Retina (tissue), 1 donor: Measurements from ENCODE around the gene TAX1BP1.
"Not testable (repeated sequence)": the region's sequence is repeated elsewhere in the genome, so short reads cannot be mapped to it uniquely, and the experiment has no call there.

ENCODE experiments used
- DNase-seq: peaks from one replicate; pipeline ENCODE4 v3.0.0-alpha.2; 2016

Gene TAX1BP1

DNA sequence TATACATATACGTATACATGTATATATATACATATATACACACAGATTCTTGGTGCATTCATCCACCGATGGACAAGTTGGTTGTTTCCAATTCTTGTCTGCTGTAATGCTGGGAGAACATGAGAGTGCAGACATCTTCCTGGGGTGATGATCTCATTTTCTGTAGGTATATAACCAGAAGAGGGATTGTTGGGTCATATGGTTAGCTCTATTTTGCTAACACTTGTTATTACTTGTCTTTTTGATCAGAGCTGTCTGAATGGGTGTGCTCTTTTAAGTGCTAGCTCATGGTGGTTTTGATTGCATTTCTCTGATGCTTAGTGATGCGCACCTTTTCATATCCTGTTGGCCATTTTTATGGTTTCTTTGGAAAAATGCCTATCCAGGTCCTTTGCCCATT lies 106.4 kb downstream of the TAX1BP1 start:
- DNase-seq, result no peak

DNA sequence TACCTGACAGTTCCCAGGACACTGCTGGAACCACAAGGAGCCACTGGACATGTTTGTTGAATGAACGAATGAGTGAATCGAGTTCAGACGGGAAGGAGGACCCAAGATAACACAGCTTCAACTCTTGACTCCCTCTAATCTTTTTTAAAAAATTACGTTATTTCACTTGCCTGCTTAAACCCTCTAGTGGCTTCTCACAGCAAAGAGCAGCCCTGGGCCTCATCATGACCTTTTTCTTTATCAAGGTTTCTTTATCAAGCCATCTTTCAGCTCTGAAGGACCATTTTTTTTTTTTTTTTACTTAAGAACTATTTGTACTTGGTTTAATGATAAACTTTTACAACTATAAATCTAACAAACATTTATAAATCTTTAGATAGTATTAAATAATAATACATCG lies 110.6 kb downstream of the TAX1BP1 start:
- DNase-seq, result no peak

GRCh38 chr7:27856703-27857485 lies 116.9 kb downstream of the TAX1BP1 start:
- not testable (repeated sequence) for DNase-seq

GRCh38 chr7:27860800-27861199 lies 120.8 kb downstream of the TAX1BP1 start:
- no peak for DNase-seq

GRCh38 chr7:27861747-27862146 lies 121.8 kb downstream of the TAX1BP1 start:
- DNase-seq, result no peak

DNA sequence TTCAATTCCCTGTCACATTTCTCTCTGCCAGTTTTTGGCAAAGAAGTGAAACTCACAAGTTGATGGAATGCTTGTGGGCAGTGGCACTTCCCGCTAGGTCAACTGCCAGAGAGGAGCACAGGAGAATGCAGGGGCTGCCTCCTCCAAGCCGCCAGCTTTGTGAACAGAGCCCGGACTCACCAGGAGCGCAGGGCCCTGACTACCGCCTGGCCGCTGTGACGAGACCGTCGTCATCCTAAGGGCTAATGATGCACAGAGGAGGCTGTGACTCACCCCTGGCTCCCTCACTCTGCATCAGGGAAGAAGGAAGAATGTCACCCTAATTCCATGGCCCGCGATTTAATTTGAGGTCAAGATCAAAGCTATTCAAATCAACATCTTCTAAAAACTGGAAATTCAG lies 123.9 kb downstream of the TAX1BP1 start:
- DNase-seq, result no peak

GRCh38 chr7:27866256-27866655 lies 126.3 kb downstream of the TAX1BP1 start:
- DNase-seq, result no peak

GRCh38 chr7:27866828-27867672 lies 127.1 kb downstream of the TAX1BP1 start:
- DNase-seq, result no peak

- DNase-seq, result peak; percentile 13
Measured at GRCh38 chr7:27868131-27868550, 128.2 kb downstream of the TAX1BP1 start.

DNA sequence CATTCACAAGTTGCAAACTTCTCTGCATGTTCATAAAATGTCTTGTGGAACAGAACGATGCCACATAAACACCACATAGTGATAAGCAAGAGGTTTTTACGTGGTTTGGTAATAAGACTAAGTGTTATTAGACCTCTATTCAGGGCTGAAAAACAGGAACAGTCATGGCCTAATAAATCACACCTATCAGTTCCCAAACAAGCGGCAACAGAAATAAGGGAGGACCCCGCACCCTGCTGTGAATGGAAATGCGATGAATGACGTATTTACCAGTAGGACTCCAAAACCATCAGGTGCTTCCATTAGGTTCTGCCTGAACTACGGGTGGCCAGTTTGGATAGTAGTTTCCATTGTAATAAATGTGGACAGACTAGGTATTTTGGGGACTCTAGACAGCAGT lies 129.1 kb downstream of the TAX1BP1 start:
- DNase-seq, result no peak

- DNase-seq, result no peak
Measured at GRCh38 chr7:27870595-27870994, 130.6 kb downstream of the TAX1BP1 start.

- no peak for DNase-seq
Measured at GRCh38 chr7:27871086-27871485, 131.1 kb downstream of the TAX1BP1 start.

- no peak for DNase-seq
Measured at GRCh38 chr7:27871866-27872265, 131.9 kb downstream of the TAX1BP1 start.

DNA sequence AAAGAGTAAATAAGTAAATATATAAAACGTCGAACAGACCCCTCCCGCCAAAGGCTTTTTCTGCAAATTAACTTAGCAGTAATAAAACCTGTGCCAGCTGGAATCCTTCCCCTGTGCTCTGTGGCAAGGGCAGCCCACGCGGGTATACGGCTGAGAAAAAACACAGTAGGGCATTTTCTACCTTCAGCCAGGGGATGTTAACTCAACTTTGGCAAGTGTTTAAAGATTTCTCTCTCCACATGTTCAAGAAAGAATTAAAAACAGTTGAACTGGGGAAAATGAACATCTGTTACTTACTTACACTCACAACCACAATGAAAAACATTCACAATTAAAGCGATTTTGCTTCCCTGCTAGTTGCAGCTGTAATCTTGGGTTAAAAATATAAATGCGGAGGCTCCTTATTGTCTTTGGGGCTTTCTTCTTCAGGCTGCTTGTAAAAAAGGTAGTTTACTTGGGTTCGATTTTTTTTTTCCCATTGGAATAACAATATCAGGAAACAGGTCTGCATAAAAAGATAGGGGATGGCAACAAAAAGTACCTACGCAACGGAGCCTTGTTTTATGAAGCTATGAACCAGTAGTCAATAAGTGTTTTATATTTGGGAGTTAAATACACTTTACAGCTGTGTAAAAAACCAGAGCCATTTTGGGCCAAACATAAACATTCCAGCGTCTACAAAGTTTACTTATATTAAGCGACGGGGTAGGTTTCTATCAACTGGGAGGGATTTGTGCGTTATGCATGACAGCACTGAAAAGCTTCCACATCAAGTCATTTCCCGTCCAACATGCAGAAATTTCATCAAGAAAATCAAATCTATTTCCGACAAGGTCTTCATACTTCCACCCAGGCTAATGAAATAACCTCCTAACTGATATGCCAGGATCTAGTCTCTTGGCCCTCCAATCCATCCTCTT lies 132.7 kb downstream of the TAX1BP1 start:
- no peak for DNase-seq

- DNase-seq, result no peak
Measured at GRCh38 chr7:27873981-27874957, 134.3 kb downstream of the TAX1BP1 start.

GRCh38 chr7:27875061-27875460 lies 135.1 kb downstream of the TAX1BP1 start:
- DNase-seq, result no peak

- no peak for DNase-seq
Measured at GRCh38 chr7:27875832-27876231, 135.9 kb downstream of the TAX1BP1 start.

DNA sequence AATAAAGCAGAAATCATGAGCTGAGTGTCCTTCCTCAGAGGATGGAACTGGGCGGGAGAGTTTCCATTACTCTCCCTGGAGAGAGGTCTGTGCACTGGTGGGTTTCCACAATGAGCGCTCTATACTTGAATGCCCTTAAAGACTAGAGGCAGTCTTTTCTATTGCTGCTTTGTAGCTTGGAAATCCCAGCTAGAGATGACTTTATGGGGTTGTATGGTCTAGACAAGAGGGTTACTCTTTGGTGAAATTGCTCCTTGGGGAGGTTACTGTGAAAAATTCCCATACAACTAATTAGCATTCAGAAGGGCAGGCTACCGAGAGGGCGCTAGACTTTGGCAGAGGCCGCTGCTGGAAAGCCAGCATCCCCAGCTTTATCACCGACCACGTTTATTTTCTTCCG lies 136.8 kb downstream of the TAX1BP1 start:
- no peak for DNase-seq
